Activated CD8-positive, alpha-beta T cell treated with anti-CD3 and anti-CD28 coated beads for 36 hours (primary cell): Measurements from ENCODE around the gene PLPPR2. TPM values are rescaled to one million over a fixed set of nuclear protein-coding genes. Genes with fewer than 3 reads are reported as not detected.
"Not testable (repeated sequence)": the region's sequence is repeated elsewhere in the genome, so short reads cannot be mapped to it uniquely, and the experiment has no call there.

ENCODE experiments used
- ATAC-seq: fragments of 200-7000 bp; cut with Tn5 transposase; one replicate; pipeline ENCODE4 v1.10.0; 2021; ENCODE audit warnings: mild to moderate bottlenecking, moderate library complexity
- CTCF ChIA-PET: fragments of 350-600 bp; sonication (Branson Sonifier 250); formaldehyde crosslinking; loops from one replicate; lab custom pipeline; 2021; ENCODE audit warnings: antibody characterized with exemption; lab: Charles Lee
- POLR2A ChIA-PET: fragments of 350-600 bp; sonication (Branson Sonifier 250); formaldehyde crosslinking; loops from one replicate; lab custom pipeline; 2021; ENCODE audit warnings: antibody characterized with exemption; lab: Charles Lee
- DNase-seq: peaks from one replicate; pipeline ENCODE4 v3.0.0-alpha.2; 2020
- H3K27ac Mint-ChIP-seq: one replicate; pipeline ENCODE4 v1.8.0; 2021; ENCODE audit warnings: mild to moderate bottlenecking, mixed read lengths
- H3K27me3 Mint-ChIP-seq: one replicate; pipeline ENCODE4 v1.8.0; 2021; ENCODE audit warnings: mixed read lengths
- H3K36me3 Mint-ChIP-seq: one replicate; pipeline ENCODE4 v1.8.0; 2021; ENCODE audit warnings: low read depth, mixed read lengths
- H3K4me1 Mint-ChIP-seq: one replicate; pipeline ENCODE4 v1.8.0; 2021; ENCODE audit warnings: low read depth, mixed read lengths
- H3K4me3 Mint-ChIP-seq: one replicate; pipeline ENCODE4 v1.8.0; 2021; ENCODE audit warnings: mild to moderate bottlenecking, moderate library complexity, mixed read lengths
- H3K9me3 Mint-ChIP-seq: one replicate; pipeline ENCODE4 v1.8.0; 2021; ENCODE audit warnings: mixed read lengths
- CTCF ChIP-seq: fragments of 200-600 bp; IDR thresholded peaks from one replicate; pipeline ENCODE4 v1.8.0; 2022; ENCODE audit warnings: antibody characterized with exemption, mild to moderate bottlenecking
- intact Hi-C: fragments of 100-400 bp; cut with micrococcal nuclease; formaldehyde crosslinking; loops from one replicate; pipeline ENCODE4 v1.10.0; 2022
- total RNA-seq, 2 experiments: library from RNA; stranded (reverse); gene quantifications; one replicate each; pipeline ENCODE4 v1.2.3, GENCODE V29; 2021

PLPPR2 gene
- total RNA-seq, 2 experiments from 2014 or later = 1.2 to 1.8 TPM

GRCh38 chr19:11339254-11340098 is 15.8 kb upstream of the PLPPR2 start, which contains the start of gene RAB3D:
Gene RAB3D (minus strand): TSS chr19:11339657. CDS start chr19:11337399, 2,258 bp downstream.
- POLR2A ChIA-PET = interaction anchor here (0.8 to 1.5 kb wide), 3 partner anchors 15 to 185 kb away, joined by 3 to 4 read pairs (median 4); no protein-coding TSS in a partner anchor
- peaks cover 23% of the 10 kb centered on the region for H3K4me1 Mint-ChIP-seq
- no peak within 1 kb of the TSS for H3K27ac Mint-ChIP-seq
- DNase-seq = peak; percentile 90
- peak within 1 kb of the TSS; percentile 72 for H3K4me3 Mint-ChIP-seq
- CTCF ChIA-PET = interaction anchor here (0.6 to 2.3 kb wide), 7 partner anchors 14 to 183 kb away, joined by 3 to 6 read pairs (median 5); partner anchors contain the start of gene SWSAP1
- peaks cover 11% of the 10 kb centered on the region for H3K36me3 Mint-ChIP-seq
- no peaks in the 10 kb centered on the region for H3K27me3 Mint-ChIP-seq
- intact Hi-C loops = no loop called here
- H3K9me3 Mint-ChIP-seq = no peaks in the 10 kb centered on the region
- ATAC-seq = peak; percentile 99
- no peak for TF ChIP-seq CTCF

GRCh38 chr19:11340099-11340467 is 15.1 kb upstream of the PLPPR2 start:
- ChIA-PET CTCF (interaction anchor here (0.6 to 2.3 kb wide), 5 partner anchors 14 to 183 kb away, joined by 3 to 6 read pairs (median 5); partner anchors contain the start of gene SWSAP1), POLR2A (interaction anchor here (0.8 to 1.1 kb wide), 2 partner anchors 15 to 185 kb away, joined by 3 to 4 read pairs; no protein-coding TSS in a partner anchor)
- H3K27me3 Mint-ChIP-seq, H3K36me3 Mint-ChIP-seq, ATAC-seq, DNase-seq, H3K27ac Mint-ChIP-seq, H3K9me3 Mint-ChIP-seq, intact Hi-C loops: not testable (repeated sequence)
- H3K4me1 Mint-ChIP-seq = peaks cover 25% of the 10 kb centered on the region
- H3K4me3 Mint-ChIP-seq = peak overlapping the region; percentile 72

GRCh38 chr19:11342429-11342828 is 12.8 kb upstream of the PLPPR2 start:
- no peak for TF ChIP-seq CTCF
- DNase-seq (no peak), ATAC-seq (no peak)
- Mint-ChIP-seq H3K36me3 (no peaks in the 10 kb centered on the region), H3K27me3 (no peaks in the 10 kb centered on the region), H3K4me3 (no peak overlapping the region), H3K4me1 (peaks cover 39% of the 10 kb centered on the region), H3K9me3 (no peaks in the 10 kb centered on the region), H3K27ac (no peak overlapping the region)
- CTCF ChIA-PET = interaction anchor here (1.2 kb wide), 1 partner anchor 41 kb away, joined by 7 read pairs; the partner anchor contains the start of gene EPOR
- POLR2A ChIA-PET = interaction anchor here (1.2 kb wide), 1 partner anchor 32 kb away, joined by 3 read pairs; the partner anchor contains the start of gene SWSAP1
- intact Hi-C loops = no loop called here

- POLR2A ChIA-PET = interaction anchor here (1.1 to 1.6 kb wide), 2 partner anchors 22 to 36 kb away, joined by 3 read pairs; no protein-coding TSS in a partner anchor
- peaks cover 24% of the 10 kb centered on the region for H3K4me1 Mint-ChIP-seq
- peaks cover 8% of the 10 kb centered on the region for H3K9me3 Mint-ChIP-seq
- H3K27me3 Mint-ChIP-seq = no peaks in the 10 kb centered on the region
- H3K4me3 Mint-ChIP-seq = peak overlapping the region; percentile 97
- no peak for TF ChIP-seq CTCF
- H3K36me3 Mint-ChIP-seq = peaks cover 11% of the 10 kb centered on the region
- ATAC-seq (no peak), DNase-seq (no peak)
- CTCF ChIA-PET = interaction anchor here (1.1 to 1.5 kb wide), 2 partner anchors 21 to 35 kb away, joined by 3 read pairs; no protein-coding TSS in a partner anchor
- H3K27ac Mint-ChIP-seq = peak overlapping the region; percentile 92
- intact Hi-C loops = no loop called here
These were observed 10.0 kb upstream of the PLPPR2 start for GRCh38 chr19:11345122-11345803.
